ENCODE data around the gene FETUB.
"Not testable (repeated sequence)": the region's sequence is repeated elsewhere in the genome, so short reads cannot be mapped to it uniquely, and the experiment has no call there.

FETUB gene

DNA sequence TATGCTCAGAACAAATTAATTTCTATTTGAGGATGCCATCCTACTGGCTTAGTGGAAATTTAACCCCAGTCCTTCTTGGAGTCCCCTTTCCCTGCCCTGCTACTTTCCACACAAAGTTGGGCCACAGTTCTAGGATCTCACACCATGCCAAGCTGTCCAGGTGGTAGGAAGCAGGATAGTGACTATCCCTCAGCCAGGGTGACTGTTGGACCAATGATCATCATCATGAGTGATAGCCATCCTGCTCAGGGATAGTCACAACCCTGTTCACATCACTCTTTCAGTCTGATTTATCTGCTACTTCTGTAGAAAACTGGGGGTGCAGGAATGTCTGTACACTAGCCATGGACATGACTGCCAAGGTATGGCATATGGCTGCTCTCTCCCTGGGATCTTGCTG, 38.4 kb downstream of the FETUB start:
- no peak for DNase-seq (ENCODE audit: low spot score)

DNA sequence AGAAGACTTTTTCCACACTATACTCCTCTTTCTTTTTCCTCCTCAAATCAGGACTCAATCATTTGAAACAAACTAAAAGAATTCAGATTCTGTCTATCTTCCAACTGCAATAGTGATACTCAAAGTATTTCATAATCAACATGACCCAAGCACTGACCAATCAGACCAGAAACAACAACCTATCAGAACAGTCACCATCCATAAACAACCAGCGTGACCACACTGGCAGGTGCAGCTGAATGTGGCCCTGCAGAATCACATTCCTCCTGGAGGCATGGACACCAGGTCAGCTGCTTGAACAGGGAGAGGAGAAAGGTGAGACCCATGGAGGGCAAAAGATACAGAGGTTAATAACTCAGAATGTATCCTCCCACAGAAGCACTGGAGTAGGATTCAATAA, 39.0 kb downstream of the FETUB start:
- no peak for DNase-seq (ENCODE audit: low spot score)

DNA sequence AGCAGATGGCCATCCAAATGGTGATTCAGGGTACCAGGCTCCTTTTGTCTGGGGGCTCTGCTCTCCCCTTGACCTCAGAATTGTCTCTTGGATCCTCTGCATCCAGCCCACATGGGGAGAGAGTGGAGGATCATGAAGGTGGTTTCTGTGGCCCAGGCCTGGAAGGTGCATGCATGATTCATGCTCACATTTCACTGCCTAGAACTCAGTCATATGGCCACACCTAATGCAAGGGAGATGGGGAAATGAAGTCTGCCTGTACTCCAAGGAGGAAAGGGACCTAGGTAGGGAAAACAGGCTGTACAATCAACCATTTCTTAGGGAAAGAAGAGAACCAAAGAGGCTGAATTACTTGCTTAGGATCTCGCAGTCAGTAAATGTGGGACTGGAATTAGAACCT, 40.7 kb downstream of the FETUB start:
- no peak for DNase-seq (ENCODE audit: low spot score)

DNA sequence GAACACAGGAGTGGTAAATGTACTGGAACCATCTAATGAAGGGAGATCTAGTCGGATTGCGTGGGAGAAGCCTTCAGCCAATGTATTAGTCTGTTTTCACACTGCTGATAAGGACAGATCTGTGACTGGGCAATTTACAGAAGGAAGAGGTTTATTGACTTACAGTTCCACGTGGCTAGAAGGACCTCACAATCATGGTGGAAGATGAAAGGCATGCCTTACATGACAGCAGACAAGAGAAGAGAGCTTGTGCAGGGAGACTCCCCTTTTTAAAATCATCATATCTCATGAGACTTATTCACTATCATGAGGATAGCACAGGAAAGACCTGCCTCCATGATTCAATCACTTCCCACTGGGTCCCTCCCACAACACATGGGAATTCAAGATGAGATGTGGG, 42.6 kb downstream of the FETUB start:
- no peak for DNase-seq (ENCODE audit: low spot score)

DNA sequence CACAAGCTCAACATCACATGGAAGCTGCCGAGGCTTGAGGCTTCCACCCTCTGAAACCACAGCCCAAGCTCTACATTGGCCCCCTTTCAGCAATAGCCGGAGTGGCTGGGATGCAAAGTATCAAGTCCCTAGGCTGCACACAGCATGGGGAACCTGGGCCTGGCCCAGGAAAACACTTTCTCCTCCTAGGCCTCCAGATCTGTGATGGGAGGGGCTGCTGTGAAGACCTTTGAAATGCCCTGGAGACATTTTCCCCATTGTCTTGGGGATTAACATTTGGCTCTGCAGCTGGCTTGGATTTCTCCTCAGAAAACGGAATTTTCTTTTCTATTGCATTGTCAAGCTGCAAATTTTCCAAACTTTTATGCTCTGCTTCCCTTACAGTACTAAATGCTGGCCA, 43.8 kb downstream of the FETUB start:
- DNase-seq (ENCODE audit: low spot score), result no peak

DNA sequence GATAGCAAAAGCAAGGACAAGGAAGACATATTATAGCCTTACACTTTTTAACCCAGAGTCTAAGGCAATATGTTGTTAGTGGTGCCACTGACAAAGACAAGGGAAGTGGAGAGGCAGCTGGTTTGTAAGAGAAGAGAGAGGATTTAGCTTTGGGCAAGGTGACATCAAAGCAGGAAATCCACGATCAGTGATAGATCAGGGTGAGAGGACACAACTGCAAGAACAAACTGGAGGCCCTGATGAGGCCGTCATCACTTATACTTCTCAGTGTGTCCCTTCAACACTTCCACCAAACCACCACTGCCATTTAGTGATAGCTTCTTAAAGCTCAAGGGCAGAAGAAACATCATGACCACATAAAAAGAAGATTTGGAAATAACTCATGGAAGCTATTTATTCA, 46.3 kb downstream of the FETUB start:
- not testable (repeated sequence) for DNase-seq (ENCODE audit: low spot score)

DNA sequence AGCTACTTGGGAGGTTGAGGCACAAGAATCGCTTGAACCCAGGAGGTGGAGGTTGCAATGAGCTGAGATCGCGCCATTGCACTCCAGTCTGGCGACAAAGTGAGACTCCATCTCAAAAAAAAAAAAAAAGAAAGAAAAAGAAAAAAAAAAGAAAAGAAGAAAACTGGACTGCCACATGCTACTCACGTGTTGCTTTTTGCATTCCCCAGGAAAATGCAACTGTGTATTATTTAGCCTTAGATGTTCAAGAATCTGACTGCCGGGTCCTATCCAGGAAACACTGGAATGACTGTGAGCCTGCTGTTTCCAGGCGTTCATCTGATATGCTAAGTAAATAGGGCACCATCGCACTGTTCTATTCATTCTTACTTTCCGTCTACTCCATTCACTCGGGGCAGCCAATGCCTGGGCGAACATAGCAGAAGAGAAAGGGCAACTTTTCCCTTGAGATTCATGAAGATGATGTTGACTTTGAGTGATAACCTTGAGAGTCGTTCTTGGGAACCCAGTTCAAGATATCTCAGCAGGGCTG, 47.0 kb downstream of the FETUB start:
- no peak for DNase-seq (ENCODE audit: low spot score)

DNA sequence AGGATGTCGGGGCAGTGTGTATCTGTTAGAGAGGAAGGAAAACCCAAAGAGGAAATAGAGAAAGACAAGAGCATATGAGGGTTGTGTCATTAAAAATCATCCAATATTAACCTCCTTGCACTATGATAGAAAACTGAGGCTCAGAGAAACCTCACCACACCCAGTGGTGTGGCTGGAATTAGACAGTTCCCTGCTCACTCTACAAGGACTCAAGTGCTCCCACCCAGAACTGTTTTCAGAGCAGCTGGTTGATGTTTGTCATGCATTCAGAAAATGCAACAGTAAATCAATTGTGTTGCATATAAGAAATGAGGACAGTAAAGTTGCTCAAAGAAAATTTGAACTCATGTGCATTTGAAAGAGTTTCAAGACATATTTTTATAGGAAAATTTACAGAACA, 50.1 kb downstream of the FETUB start:
- DNase-seq (ENCODE audit: low spot score), result not testable (repeated sequence)

DNA sequence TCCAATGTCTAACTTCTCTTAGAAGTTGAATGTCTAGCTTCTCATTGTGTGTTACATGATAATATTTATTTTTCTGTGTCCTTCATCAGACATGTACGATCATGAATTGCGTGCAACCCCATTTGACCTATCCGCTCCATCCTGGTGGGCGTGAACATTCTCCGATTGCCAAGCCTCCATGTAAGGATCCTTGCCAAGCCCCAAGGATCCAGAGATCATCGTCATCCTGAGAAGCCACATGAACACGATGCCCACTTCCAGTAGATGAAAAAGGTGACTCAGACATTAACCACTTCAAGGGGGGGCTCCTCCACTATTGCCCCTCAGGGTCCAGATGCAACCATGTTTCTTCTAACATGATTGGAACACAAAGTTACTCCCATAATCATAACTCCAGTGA, 51.5 kb downstream of the FETUB start:
- DNase-seq (ENCODE audit: low spot score), result no peak

DNA sequence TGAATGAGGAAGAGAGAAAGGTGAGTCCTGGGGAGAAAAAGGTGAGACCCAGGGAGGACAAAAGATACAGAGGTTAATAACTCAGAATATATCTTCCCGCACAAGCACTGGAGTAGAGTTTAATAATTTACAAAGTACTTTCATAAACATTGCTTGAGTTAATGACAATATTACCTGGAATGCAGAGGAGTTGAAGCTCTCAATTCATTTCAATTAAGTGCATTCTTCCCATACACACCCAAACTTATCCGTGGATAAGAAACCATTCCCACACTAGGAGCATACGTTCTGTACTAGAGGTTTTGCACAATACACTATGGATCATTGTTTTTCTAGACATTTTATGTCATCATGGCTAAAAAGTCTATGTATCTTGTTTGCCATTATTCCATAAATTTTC, 53.6 kb downstream of the FETUB start:
- DNase-seq (ENCODE audit: low spot score), result no peak

DNA sequence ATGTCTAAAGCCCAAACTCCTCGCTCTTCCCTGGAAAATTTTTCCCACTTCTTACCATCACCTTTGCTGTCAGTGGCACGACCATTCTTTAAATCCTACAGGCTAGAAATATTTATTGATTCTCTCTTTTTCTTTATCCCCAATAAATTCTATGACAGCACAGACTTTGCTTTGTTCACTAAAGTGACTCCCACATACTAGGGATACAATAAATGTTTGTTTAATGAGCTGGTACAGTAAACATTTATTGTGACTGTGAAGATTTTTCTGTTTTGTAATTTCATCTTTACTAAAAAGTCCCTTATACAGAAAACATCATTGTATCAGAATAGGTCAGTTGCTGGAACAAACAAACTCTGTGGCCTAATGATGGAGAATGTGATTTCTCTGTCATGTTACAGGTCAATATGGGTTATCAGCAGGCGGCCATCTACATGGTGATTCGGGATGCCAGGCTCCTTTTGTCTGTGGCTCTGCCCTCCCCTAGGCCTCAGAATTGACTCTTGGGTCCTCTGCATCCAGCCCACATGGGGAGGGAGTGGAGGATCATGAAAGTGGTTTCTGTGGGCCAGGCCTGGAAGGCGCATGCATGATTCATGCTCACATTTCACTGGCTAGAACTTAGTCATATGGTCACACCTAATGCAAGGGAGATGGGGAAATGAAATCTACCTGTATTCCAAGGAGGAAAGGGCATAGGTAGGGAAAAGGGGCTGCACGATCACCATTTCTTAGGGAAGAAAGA, 54.3 kb downstream of the FETUB start:
- no peak for DNase-seq (ENCODE audit: low spot score)

DNA sequence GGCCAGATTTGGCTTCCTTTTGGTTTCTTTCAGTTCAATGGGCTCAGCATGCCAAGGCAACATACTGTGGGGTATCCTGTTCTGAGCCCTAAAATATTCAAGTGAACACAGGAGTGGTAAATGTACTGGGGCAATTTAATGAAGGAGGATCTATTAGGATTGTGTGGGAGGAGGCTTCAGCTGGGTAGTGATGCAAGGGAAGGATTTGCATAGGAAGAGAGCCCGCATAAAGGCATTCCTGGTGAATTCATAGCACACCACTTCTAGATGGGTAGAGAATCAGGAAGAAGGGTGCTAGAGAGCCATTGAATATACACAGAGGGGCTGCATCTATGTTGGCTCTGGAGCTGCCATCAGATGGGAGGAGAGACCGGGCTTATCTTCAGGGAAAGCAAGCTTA, 56.3 kb downstream of the FETUB start:
- no peak for DNase-seq (ENCODE audit: low spot score)

DNA sequence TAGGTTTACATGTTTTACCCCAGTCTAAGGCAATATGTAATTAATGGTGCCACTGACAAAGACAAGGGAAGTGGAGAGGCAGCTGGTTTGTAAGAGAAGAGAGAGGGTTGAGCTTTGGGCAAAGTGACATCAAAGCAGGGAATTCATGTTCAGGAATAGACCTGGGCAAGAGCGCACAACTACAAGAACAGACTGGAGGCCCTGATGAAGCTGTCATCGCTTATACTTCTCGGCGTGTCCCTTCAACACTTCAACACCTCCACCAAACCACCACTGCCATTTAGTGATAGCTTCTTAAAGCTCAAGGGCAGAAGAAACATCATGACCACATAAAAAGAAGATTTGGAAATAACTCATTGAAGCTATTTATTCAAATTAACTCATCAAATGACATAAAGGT, 57.3 kb downstream of the FETUB start:
- DNase-seq (ENCODE audit: low spot score), result no peak

DNA sequence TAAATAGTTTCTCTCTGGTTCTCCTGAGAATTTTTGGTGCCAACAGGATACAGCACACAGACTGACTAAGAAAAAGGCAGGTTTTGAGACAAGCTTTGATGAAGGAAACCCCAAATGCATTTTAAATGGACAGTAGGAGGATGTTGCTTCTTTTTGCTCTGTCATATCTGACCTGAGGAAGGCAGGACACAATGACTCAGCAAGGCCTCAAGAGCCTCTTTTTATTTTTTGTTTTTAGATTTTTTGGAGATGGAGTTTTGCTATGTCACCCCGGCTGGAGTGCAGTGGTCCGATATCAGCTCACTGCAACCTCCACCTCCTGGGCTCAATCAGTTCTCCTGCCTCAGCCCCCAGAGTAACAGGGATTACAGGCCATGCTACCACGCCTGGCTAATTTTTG, 60.1 kb downstream of the FETUB start:
- DNase-seq (ENCODE audit: low spot score), result no peak

DNA sequence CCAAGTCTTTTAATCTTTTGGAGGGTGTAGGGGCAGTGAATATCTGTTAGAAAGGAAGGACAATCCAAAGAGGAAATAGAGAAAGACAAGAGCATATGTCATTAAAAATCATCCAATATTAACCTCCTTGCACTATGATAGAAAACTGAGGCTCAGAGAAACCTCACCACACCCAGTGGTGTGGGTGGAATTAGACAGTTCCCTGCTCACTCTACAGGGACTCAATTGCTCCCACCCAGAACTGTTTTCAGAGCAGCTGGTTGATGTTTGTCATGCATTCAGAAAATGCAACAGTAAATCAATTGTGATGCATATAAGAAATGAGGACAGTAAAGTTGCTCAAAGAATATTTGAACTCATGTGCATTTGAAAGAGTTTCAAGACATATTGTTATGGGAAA, 62.3 kb downstream of the FETUB start:
- DNase-seq (ENCODE audit: low spot score), result not testable (repeated sequence)

Small RNA genes lying within 50 kb of the gene (small RNA-seq; reads per million reads assigned to genes)
- 0 reads per million in 2 experiments for gene RF00017

Measured in SK-N-DZ (cell line).